A549 (cell line): ENCODE data around the gene CLEC16A. TPM values are rescaled to one million over a fixed set of nuclear protein-coding genes. Genes with fewer than 3 reads are reported as not detected.

Source experiments
- ATAC-seq, 2 experiments: fragments of 200-7000 bp in 1 of 2; fragments of >200 bp in 1 of 2; cut with Nextera tagmentation in 1 of 2; cut with Tn5 transposase in 1 of 2; 3 replicates each; pipeline versions ENCODE4 v1.8.0 to v1.9.1; 2018 to 2020; ENCODE audit warnings: mild to moderate bottlenecking in 1 of 2, moderate library complexity in 1 of 2
- CTCF ChIA-PET: fragments of 300-600 bp; sonication (Branson Sonifier 250); formaldehyde crosslinking; extraction: SDS; loops from one replicate; lab custom pipeline; 2021; ENCODE audit warnings: antibody characterized with exemption, inconsistent platforms; lab: Yijun Ruan, JAX
- POLR2A ChIA-PET: fragments of 350-600 bp; formaldehyde crosslinking; extraction: SDS; loops from one replicate; lab custom pipeline; 2021; ENCODE audit warnings: antibody characterized with exemption, inconsistent platforms; lab: Yijun Ruan, JAX
- DNase-seq, 2 experiments: peaks; one replicate each; pipeline versions ENCODE4 v3.0.0 to v3.0.0-alpha.2; 2011 to 2016; ENCODE audit warnings: low read depth in 1 of 2, low spot score in 1 of 2
- FAIRE-seq: peaks from 2 replicates; lab custom pipeline; 2011; peaks lifted over from hg19 to GRCh38; lab: Jason Lieb, UNC
- H3K27ac ChIP-seq, 2 experiments: fragments of >200 bp; sonication (Bioruptor Twin); formaldehyde crosslinking; 3 replicates each; pipeline ENCODE4 v1.5.1; 2016 to 2017
- H3K4me1 ChIP-seq: fragments of >200 bp; sonication (Bioruptor Twin); formaldehyde crosslinking; 3 replicates; pipeline ENCODE4 v1.6.1; 2016
- H3K4me2 ChIP-seq: fragments of >200 bp; sonication (Bioruptor Twin); formaldehyde crosslinking; 3 replicates; pipeline ENCODE4 v1.6.1; 2016
- H3K4me3 ChIP-seq: fragments of >200 bp; sonication (Bioruptor Twin); formaldehyde crosslinking; 3 replicates; pipeline ENCODE4 v1.5.1; 2016
- H3K9me3 ChIP-seq: fragments of >200 bp; sonication (Bioruptor Twin); formaldehyde crosslinking; 3 replicates; pipeline ENCODE4 v1.6.1; 2016
- ATOH8 ChIP-seq: fragments of 250-450 bp; sonication (Bioruptor Pico); IDR thresholded peaks from 2 replicates; pipeline ENCODE4 v1.5.0; 2020; ENCODE audit warnings: low read depth, mild to moderate bottlenecking, moderate library complexity
- BCL3 ChIP-seq: fragments of >200 bp; sonication (Bioruptor Twin); formaldehyde crosslinking; IDR thresholded peaks from 3 replicates; pipeline ENCODE4 v1.6.1; 2016
- CEBPB ChIP-seq, 2 experiments: fragments of >200 bp in 1 of 2; sonication (Bioruptor Twin) in 1 of 2; formaldehyde crosslinking in 1 of 2; IDR thresholded peaks; 2 replicates each; pipeline ENCODE4 v1.6.1; 2012 to 2016
- CHD4 ChIP-seq: fragments of 200-600 bp; sonication (generic); IDR thresholded peaks from 2 replicates; pipeline ENCODE4 v1.6.1; 2016; ENCODE audit warnings: antibody characterized with exemption, mild to moderate bottlenecking, borderline replicate concordance
- CTCF ChIP-seq: fragments of >200 bp; sonication (Bioruptor Twin); formaldehyde crosslinking; IDR thresholded peaks from 3 replicates; pipeline ENCODE4 v1.5.1; 2016
- E2F6 ChIP-seq: IDR thresholded peaks from 2 replicates; pipeline ENCODE4 v1.6.1; 2012; ENCODE audit warnings: low read depth, borderline replicate concordance
- EHMT2 ChIP-seq: fragments of 200-600 bp; sonication (generic); IDR thresholded peaks from 2 replicates; pipeline ENCODE4 v1.6.1; 2016; ENCODE audit warnings: antibody characterized with exemption, low read depth, mild to moderate bottlenecking, moderate library complexity
- FOSB ChIP-seq: fragments of 250-450 bp; sonication (Bioruptor Pico); IDR thresholded peaks from 2 replicates; pipeline ENCODE4 v1.5.0; 2020; ENCODE audit warnings: mild to moderate bottlenecking, moderate library complexity
- HEYL ChIP-seq: fragments of 250-450 bp; sonication (Bioruptor Pico); IDR thresholded peaks from 2 replicates; pipeline ENCODE4 v1.8.0; 2021; ENCODE audit warnings: mild to moderate bottlenecking, moderate library complexity
- HOXB13 ChIP-seq: fragments of 250-450 bp; sonication (Bioruptor Pico); IDR thresholded peaks from 2 replicates; pipeline ENCODE4 v1.5.0; 2020; ENCODE audit warnings: low read depth, mild to moderate bottlenecking, moderate library complexity
- MAFK ChIP-seq: fragments of 450-650 bp; IDR thresholded peaks from 2 replicates; pipeline ENCODE4 v1.6.1; 2014; ENCODE audit not compliant: partially characterized antibody
- MAX ChIP-seq: IDR thresholded peaks from 2 replicates; pipeline ENCODE4 v1.6.1; 2012
- MYC ChIP-seq: IDR thresholded peaks from 2 replicates; pipeline ENCODE4 v1.6.1; 2012; ENCODE audit warnings: mild to moderate bottlenecking, inconsistent platforms, low read length, improper control_type of control experiment, borderline replicate concordance
- NFE2L2 ChIP-seq: fragments of 150-350 bp; conservative IDR thresholded peaks from 2 replicates; pipeline ENCODE4 v1.6.1; 2014; ENCODE audit warnings: low read length
- NR3C1 ChIP-seq: fragments of >200 bp; sonication (Bioruptor Twin); formaldehyde crosslinking; IDR thresholded peaks from 3 replicates; pipeline ENCODE4 v1.6.1; 2017
- PBX3 ChIP-seq: IDR thresholded peaks from 2 replicates; pipeline ENCODE4 v1.6.1; 2012
- POLR2AphosphoS2 ChIP-seq: conservative IDR thresholded peaks from 2 replicates; pipeline ENCODE4 v1.6.1; 2012; ENCODE audit warnings: low read length, improper control_type of control experiment, inconsistent platforms
- RCOR1 ChIP-seq: fragments of 150-350 bp; IDR thresholded peaks from 2 replicates; pipeline ENCODE4 v1.6.1; 2014; ENCODE audit warnings: antibody characterized with exemption, low read length, low read depth
- REST ChIP-seq: fragments of 200-600 bp; sonication (generic); IDR thresholded peaks from 2 replicates; pipeline ENCODE4 v1.6.1; 2016; ENCODE audit warnings: antibody characterized with exemption, mild to moderate bottlenecking, moderate library complexity
- RNF2 ChIP-seq: fragments of 200-600 bp; sonication (generic); IDR thresholded peaks from 2 replicates; pipeline ENCODE4 v1.6.1; 2016; ENCODE audit warnings: low read depth, mild to moderate bottlenecking, antibody characterized with exemption, moderate library complexity, borderline replicate concordance
- TFCP2L1 ChIP-seq: fragments of 250-450 bp; sonication (Bioruptor Pico); IDR thresholded peaks from 2 replicates; pipeline ENCODE4 v1.5.0; 2021; ENCODE audit warnings: mild to moderate bottlenecking
- TP53 ChIP-seq: fragments of 250-450 bp; sonication (Bioruptor Pico); IDR thresholded peaks from 2 replicates; pipeline ENCODE4 v1.5.0; 2021; ENCODE audit warnings: mild to moderate bottlenecking, moderate library complexity
- USF2 ChIP-seq: fragments of 450-650 bp; IDR thresholded peaks from 2 replicates; pipeline ENCODE4 v1.6.1; 2014; ENCODE audit warnings: antibody characterized with exemption
- ZC3H11A ChIP-seq: fragments of 450-650 bp; IDR thresholded peaks from 2 replicates; pipeline ENCODE4 v1.6.1; 2014; ENCODE audit warnings: antibody characterized with exemption, mild to moderate bottlenecking
- WGBS: methylation state at CpG from one replicate; pipeline ENCODE4 v1.1.6; 2017; ENCODE audit errors: missing lambda C conversion rate; 5-methylcytosine and 5-hydroxymethylcytosine counted together
- polyA plus RNA-seq, 4 experiments: library from polyadenylated mRNA; depleted of rRNA in 3 of 4; stranded (reverse); fragments of >200 nt; fragmentation: RNase III in 1 of 4; extraction: RNeasy Plus Mini Kit Qiagen cat#74134 plus additional on column Dnase treatment in 1 of 4; gene quantifications; 2 replicates in 3 of 4; 3 replicates in 1 of 4; pipeline ENCODE4 v1.2.3, GENCODE V29; 2011 to 2017

CLEC16A gene
- polyA plus RNA-seq, 2 of the 4 experiments (the other 2 are of a cell fraction) = 8.3 to 10.4 TPM

GRCh38 chr16:10930755-10931093 lies 13.6 kb upstream of the CLEC16A start:
- peak; percentile 46 to 69; a peak in 5 of 6 replicates for ATAC-seq
- Histone ChIP-seq H3K27ac (no peak overlapping the region), H3K4me1 (no peaks in the 10 kb centered on the region)
- CTCF ChIA-PET = interaction anchor here (0.6 to 1.5 kb wide), 2 partner anchors 12 to 878 kb away, joined by 3 to 5 read pairs; no protein-coding TSS in a partner anchor
- 100% methylated on average over 1 of the region's 2 CpGs for WGBS
- POLR2A ChIA-PET = no interaction called here
- DNase-seq = no peak
- TF ChIP-seq MAFK (no peak), PBX3 (no peak), NR3C1 (no peak), TP53 (CRISPR knock-in tag) (no peak), MYC (no peak), RNF2 (no peak), EHMT2 (no peak), NFE2L2 (no peak), RCOR1 (no peak), TFCP2L1 (CRISPR knock-in tag) (no peak), HOXB13 (CRISPR knock-in tag) (no peak), REST (no peak), CTCF (no peak), FOSB (CRISPR knock-in tag) (no peak), MAX (no peak), E2F6 (no peak)
- TF ChIP-seq, all 56 proteins: peak for 0
- no peaks in the 10 kb centered on the region for H3K9me3 ChIP-seq
- no peak overlapping the region for H3K4me2 ChIP-seq
- no peak overlapping the region for H3K4me3 ChIP-seq
- no peak for FAIRE-seq

GRCh38 chr16:10931134-10931533 lies 13.2 kb upstream of the CLEC16A start:
- no peak for DNase-seq
- ATAC-seq = no peak
- ChIA-PET POLR2A (no interaction called here), CTCF (interaction anchor here (1.5 kb wide), 1 partner anchor 12 kb away, joined by 5 read pairs; no protein-coding TSS in a partner anchor)
- no peak overlapping the region for H3K4me3 ChIP-seq
- H3K4me2 ChIP-seq = no peak overlapping the region
- FAIRE-seq = no peak
- H3K9me3 ChIP-seq = no peaks in the 10 kb centered on the region
- H3K4me1 ChIP-seq = no peaks in the 10 kb centered on the region
- H3K27ac ChIP-seq = no peak overlapping the region
- 91% methylated on average over 7 of the region's 7 CpGs for WGBS
- TF ChIP-seq USF2 (no peak), CHD4 (no peak), CTCF (no peak), NR3C1 (no peak), ATOH8 (CRISPR knock-in tag) (no peak), POLR2AphosphoS2 (no peak), ZC3H11A (no peak), EHMT2 (no peak), HEYL (CRISPR knock-in tag) (no peak), BCL3 (no peak), NFE2L2 (no peak), TFCP2L1 (CRISPR knock-in tag) (no peak), CEBPB (IDR thresholded peaks at IDR 0.05) (no peak)
